ENCODE results near the gene RPSA.
"Not testable (repeated sequence)": the region's sequence is repeated elsewhere in the genome, so short reads cannot be mapped to it uniquely, and the experiment has no call there.

The RPSA gene

GRCh38 chr3:39423436-39423970 is 17.0 kb downstream of the RPSA start:
- DNase-seq = no peak

- DNase-seq = no peak
Measured at GRCh38 chr3:39426312-39426711, 19.8 kb downstream of the RPSA start.

GRCh38 chr3:39427506-39427905 is 21.0 kb downstream of the RPSA start:
- DNase-seq = no peak

DNA sequence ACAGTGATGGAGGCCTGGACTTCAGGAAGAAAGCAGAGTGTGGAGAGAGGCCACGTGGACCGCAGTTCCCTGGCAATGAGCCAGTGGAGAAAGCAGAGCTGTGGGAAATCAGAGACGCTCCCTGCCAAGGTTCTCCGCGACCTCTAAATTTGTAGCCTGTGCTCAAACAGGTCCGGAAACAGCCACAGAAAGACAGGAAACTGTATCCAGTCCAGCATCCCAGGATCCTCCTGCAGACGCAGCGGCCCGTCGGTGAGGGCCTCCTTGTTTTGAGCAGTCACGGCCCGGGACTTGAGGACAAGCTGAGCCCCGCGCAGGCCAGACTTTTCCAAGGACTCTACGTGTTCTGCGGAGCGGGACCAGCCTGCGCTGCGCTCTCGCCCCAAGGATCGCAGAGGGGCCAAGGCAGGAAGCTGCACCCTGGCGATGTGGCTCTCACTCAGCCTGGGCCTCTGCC is 22.3 kb downstream of the RPSA start:
- DNase-seq = no peak

DNA sequence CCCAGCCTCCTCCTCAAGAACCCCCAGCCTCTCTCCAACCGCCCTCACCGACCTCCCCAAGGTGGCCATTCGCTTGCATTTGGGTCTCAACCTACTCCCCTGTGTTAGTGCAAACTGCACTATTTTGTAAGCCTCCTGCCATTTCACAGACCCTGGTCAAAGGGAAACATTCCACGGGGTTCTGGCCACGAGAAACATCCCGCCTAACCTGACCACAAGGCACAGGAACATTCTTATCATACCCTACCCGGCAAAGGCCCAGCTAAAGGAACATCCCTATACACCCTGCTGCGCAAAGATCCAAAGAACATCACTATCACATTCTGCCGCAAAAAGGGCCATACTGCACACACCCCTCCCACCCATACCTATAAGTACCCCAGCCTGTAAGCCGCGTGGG is 22.9 kb downstream of the RPSA start:
- DNase-seq = no peak

GRCh38 chr3:39432342-39432741 is 25.8 kb downstream of the RPSA start:
- DNase-seq = no peak

DNA sequence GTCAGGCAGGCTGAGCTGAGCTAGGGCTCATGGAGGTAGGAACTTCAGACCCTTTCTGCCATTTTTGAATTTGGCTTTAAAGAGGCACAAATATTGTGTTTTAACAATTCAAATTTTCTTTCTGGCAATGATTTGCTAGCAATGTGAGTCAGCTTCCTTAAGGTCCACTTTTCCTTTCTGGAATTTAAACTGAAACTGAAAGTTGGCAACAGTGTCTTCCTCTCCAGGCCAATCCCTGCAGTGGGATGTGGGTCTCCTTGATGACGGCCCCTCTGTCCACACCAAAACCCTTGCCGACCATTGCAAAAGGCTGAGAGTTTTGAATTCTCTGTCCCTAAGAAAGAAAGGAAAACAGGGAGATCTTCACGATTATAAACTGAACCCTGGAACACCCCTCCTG is 27.1 kb downstream of the RPSA start:
- DNase-seq = no peak

DNA sequence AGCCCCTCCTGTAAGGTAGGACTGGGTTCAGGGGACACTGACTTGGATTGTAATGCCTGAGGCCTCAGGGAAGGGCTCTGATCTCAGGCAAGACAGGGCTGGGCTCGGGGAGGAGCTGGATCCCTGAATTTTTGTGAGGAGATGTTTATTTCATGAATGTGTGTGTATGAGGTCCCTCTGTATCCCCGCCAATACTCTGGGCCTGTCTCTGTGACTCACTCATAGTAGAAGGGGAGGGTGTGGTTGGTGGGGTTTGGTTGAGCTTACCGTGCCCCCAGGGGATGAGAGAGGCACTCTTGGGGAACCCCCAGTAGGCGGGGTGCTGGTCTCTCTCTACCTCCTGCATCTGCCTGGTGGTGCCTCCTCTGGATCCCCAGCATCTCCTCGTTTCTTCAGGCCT is 28.1 kb downstream of the RPSA start:
- DNase-seq = no peak

DNA sequence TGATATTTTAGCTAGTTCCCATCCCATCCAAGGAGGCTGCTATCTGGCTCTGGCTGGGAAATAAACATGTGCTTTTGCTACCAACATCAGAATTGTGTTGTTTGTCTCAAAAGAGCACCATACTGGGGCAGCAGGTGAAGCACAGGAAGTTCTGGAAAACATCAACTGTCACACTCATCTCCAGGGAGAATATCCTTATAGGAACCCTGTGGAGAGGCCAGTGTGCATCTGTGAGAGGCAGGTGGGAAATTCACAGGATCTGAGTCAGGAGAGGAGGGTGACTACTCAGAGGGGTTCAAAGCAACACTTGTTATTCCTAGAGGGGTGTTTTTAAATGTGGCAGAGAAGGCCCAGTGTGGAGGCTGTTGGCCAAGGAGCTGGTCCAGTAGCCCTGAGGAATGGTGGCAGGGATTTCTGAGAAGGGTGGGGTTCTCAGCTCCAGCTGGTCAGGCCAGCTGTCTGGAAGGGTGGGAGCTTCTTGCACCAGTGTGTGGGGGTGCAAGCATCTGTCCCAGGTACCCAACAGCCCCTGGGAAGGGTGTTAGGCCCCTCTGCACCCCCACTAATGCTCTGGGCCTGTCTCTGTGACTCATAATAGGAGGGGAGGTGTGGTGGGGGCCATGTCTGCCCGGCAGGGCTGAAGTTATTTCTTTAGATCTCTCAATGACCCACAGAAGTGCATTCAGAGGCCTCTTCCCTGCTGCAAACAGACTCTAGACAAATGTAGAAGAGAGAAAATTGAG is 28.7 kb downstream of the RPSA start:
- no peak for DNase-seq

GRCh38 chr3:39438880-39439279 is 32.4 kb downstream of the RPSA start:
- DNase-seq = no peak

- no peak for DNase-seq
Measured at GRCh38 chr3:39440316-39440715, 33.8 kb downstream of the RPSA start.

DNA sequence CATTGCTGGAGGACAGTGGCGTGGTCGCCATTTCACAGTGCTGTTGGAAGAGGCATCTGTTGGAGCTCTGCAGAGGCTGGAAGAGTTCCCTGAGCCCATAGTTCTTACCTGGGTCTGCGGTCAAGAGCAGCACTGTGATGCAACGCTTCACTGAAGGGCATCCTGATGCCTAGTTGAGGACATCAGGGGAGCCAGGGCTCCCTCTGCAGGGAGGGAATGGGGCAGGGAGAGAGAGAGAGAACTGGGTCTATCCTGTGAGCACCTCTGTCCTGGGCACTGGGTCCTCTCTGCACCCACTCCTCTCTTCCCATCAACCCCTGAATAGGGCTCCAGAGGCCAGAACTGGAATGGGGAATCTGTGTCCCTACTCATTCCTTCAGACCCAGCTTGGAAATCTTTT is 37.0 kb downstream of the RPSA start:
- no peak for DNase-seq

GRCh38 chr3:39445927-39446326 is 39.4 kb downstream of the RPSA start:
- no peak for DNase-seq

GRCh38 chr3:39446444-39446843 is 39.9 kb downstream of the RPSA start:
- no peak for DNase-seq

DNA sequence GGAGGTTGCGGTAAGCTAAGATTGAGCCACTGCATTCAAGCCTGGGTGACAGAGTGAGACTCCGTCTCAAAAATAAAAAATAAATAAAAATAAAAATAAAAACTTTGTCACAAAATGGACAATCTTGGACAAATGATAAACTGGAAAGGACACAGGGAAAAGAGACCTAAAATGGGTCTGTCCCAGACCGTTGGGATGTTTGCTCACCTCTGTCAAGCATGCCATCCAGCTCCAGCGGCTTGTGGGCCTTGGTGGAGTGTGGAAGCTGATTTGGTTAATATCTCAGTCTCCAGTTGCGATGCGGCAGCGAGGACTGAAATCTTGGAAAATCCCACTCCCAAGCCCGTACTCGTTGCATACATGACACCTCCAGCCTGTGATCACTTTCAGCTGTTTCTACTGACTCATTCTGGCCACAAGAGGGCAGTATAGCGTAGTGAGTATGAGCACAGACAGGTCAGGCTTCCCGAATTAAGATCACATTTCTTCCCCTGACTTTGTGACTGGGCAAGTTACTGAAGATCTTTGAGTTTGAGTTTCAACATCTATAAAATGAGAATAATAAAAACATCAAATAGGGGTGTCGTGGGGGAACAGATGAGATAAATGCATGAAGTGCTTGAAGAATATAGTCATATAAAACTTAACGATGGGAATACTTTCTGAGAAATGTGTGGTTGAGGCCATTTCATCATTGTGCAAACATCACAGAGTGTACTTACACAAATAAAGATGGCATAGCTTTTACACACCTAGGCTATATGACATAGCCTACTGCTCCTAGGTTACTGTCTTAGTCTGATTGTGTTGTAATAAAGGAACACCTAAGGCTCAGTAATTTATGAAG is 41.3 kb downstream of the RPSA start:
- peak in 1 of 2 experiments; percentile 31 for DNase-seq

GRCh38 chr3:39448506-39449233 is 42.1 kb downstream of the RPSA start:
- no peak for DNase-seq

GRCh38 chr3:39449796-39450195 is 43.3 kb downstream of the RPSA start:
- no peak for DNase-seq

- no peak for DNase-seq
Measured at GRCh38 chr3:39453134-39453533, 46.6 kb downstream of the RPSA start.

GRCh38 chr3:39453872-39454271 is 47.4 kb downstream of the RPSA start:
- DNase-seq = not testable (repeated sequence)

- no peak for DNase-seq
Measured at GRCh38 chr3:39454591-39455217, 48.2 kb downstream of the RPSA start.

- no peak for DNase-seq
Measured at GRCh38 chr3:39456159-39456558, 49.6 kb downstream of the RPSA start.

DNA sequence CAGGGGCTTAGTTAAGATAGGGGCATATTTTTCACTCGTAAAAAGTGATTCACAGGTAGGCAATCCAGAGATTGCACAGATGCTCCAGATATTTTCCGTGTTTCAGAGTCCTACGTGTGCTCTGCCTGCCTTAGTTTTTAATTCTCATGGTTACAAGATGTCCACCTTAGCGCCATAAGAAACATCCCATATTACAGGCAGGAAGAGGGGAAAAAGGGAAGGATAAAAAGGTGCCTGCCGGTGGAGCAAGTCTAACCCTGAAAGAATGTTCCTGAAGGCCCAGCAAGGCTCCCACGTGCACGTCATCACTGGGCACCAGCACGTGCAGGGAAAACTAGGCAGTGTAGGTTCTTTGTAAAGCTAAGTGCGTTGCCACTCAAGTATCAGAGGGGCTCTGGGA is 50.8 kb downstream of the RPSA start:
- DNase-seq = no peak

GRCh38 chr3:39458579-39458978 is 52.1 kb downstream of the RPSA start:
- DNase-seq = not testable (repeated sequence)
